Activated naive CD4-positive, alpha-beta T cell treated with anti-CD3 and anti-CD28 coated beads, Interleukin-2, amount 50 U/mL, for 72 hours (primary cell): ENCODE results near the gene SLC6A7. TPM values are rescaled to one million over a fixed set of nuclear protein-coding genes. Genes with fewer than 3 reads are reported as not detected.

ENCODE experiments used
- ATAC-seq, 2 donors: fragments of 150-1000 bp; cut with Tn5 transposase; 2 replicates each; pipeline ENCODE4 v1.10.0; 2021; ENCODE audit warnings: mild to moderate bottlenecking in 2 of 2, moderate library complexity in 2 of 2
- DNase-seq, 2 donors: peaks; one replicate each; pipeline ENCODE4 v3.0.0; 2021 to 2022; ENCODE audit warnings: low spot score in 2 of 2
- H3K27ac Mint-ChIP-seq, 2 donors: one replicate each; pipeline ENCODE4 v1.8.0; 2022; ENCODE audit warnings: mild to moderate bottlenecking in 2 of 2, mixed read lengths in 2 of 2
- H3K36me3 Mint-ChIP-seq, 2 donors: one replicate each; pipeline ENCODE4 v1.8.0; 2022; ENCODE audit warnings: mixed read lengths in 2 of 2
- H3K9me3 Mint-ChIP-seq, 2 donors: one replicate each; pipeline ENCODE4 v1.8.0; 2022; ENCODE audit warnings: mixed read lengths in 2 of 2
- total RNA-seq, 2 donors: library from RNA; stranded (reverse); gene quantifications; one replicate each; pipeline ENCODE4 v1.2.3, GENCODE V29; 2022

Gene SLC6A7
- total RNA-seq, 2 donors from 2014 or later = not detected

GRCh38 chr5:150153483-150153882, 36.4 kb upstream of the SLC6A7 start:
- H3K27ac Mint-ChIP-seq = no peak overlapping the region
- H3K36me3 Mint-ChIP-seq = no peaks in the 10 kb centered on the region
- no peaks in the 10 kb centered on the region for H3K9me3 Mint-ChIP-seq
- DNase-seq = no peak
- no peak for ATAC-seq

GRCh38 chr5:150153957-150154617, 35.8 kb upstream of the SLC6A7 start:
- Mint-ChIP-seq H3K27ac (no peak overlapping the region), H3K9me3 (no peaks in the 10 kb centered on the region), H3K36me3 (no peaks in the 10 kb centered on the region)
- no peak for DNase-seq
- ATAC-seq = no peak

GRCh38 chr5:150154618-150155128, 35.2 kb upstream of the SLC6A7 start:
- Mint-ChIP-seq H3K9me3 (no peaks in the 10 kb centered on the region), H3K36me3 (no peaks in the 10 kb centered on the region), H3K27ac (no peak overlapping the region)
- DNase-seq = no peak
- ATAC-seq = no peak

- peak; percentile 41 to 47 for ATAC-seq
- no peaks in the 10 kb centered on the region for H3K9me3 Mint-ChIP-seq
- no peaks in the 10 kb centered on the region for H3K36me3 Mint-ChIP-seq
- DNase-seq = no peak
- peak within 1 kb of the TSS; percentile 58 to 91 for H3K27ac Mint-ChIP-seq
These were observed 34.4 kb upstream of the SLC6A7 start, which contains the start of gene PDGFRB for GRCh38 chr5:150155258-150156026. Gene PDGFRB, minus strand, starts transcription at chr5:150155845. Its CDS starts 18,798 bp downstream, at chr5:150137047.

- no peak for ATAC-seq
- H3K27ac Mint-ChIP-seq = peak overlapping the region; percentile 58 to 91
- DNase-seq = no peak
- H3K36me3 Mint-ChIP-seq = no peaks in the 10 kb centered on the region
- H3K9me3 Mint-ChIP-seq = no peaks in the 10 kb centered on the region
These were observed 33.9 kb upstream of the SLC6A7 start for GRCh38 chr5:150156027-150156368.

GRCh38 chr5:150156540-150156939, 33.3 kb upstream of the SLC6A7 start:
- no peaks in the 10 kb centered on the region for H3K9me3 Mint-ChIP-seq
- no peak overlapping the region for H3K27ac Mint-ChIP-seq
- H3K36me3 Mint-ChIP-seq = no peaks in the 10 kb centered on the region
- ATAC-seq (no peak), DNase-seq (no peak)

GRCh38 chr5:150157168-150157567, 32.7 kb upstream of the SLC6A7 start:
- ATAC-seq (no peak), DNase-seq (no peak)
- Mint-ChIP-seq H3K27ac (no peak overlapping the region), H3K9me3 (no peaks in the 10 kb centered on the region), H3K36me3 (no peaks in the 10 kb centered on the region)

GRCh38 chr5:150158170-150158949, 31.5 kb upstream of the SLC6A7 start:
- Mint-ChIP-seq H3K9me3 (no peaks in the 10 kb centered on the region), H3K27ac (no peak overlapping the region), H3K36me3 (no peaks in the 10 kb centered on the region)
- ATAC-seq (no peak), DNase-seq (no peak)

- Mint-ChIP-seq H3K36me3 (no peaks in the 10 kb centered on the region), H3K9me3 (no peaks in the 10 kb centered on the region), H3K27ac (no peak overlapping the region)
- DNase-seq = no peak
- no peak for ATAC-seq
These were observed 30.8 kb upstream of the SLC6A7 start for GRCh38 chr5:150159031-150159430.

- no peaks in the 10 kb centered on the region for H3K9me3 Mint-ChIP-seq
- no peaks in the 10 kb centered on the region for H3K36me3 Mint-ChIP-seq
- ATAC-seq (no peak), DNase-seq (no peak)
- H3K27ac Mint-ChIP-seq = no peak overlapping the region
These were observed 30.1 kb upstream of the SLC6A7 start for GRCh38 chr5:150159741-150160179.

GRCh38 chr5:150160448-150161081, 29.3 kb upstream of the SLC6A7 start:
- H3K9me3 Mint-ChIP-seq = no peaks in the 10 kb centered on the region
- no peak for ATAC-seq

GRCh38 chr5:150161242-150162141, 28.4 kb upstream of the SLC6A7 start:
- H3K27ac Mint-ChIP-seq = no peak overlapping the region
- peak; percentile 81 to 89 for ATAC-seq
- DNase-seq = peak; percentile 70 to 89
- no peaks in the 10 kb centered on the region for H3K9me3 Mint-ChIP-seq
- no peaks in the 10 kb centered on the region for H3K36me3 Mint-ChIP-seq

More at GRCh38 chr5:150160448-150161081, 29.3 kb upstream of the SLC6A7 start:
- Mint-ChIP-seq H3K27ac (peak overlapping the region in 1 of 2 donors; percentile 22), H3K36me3 (no peaks in the 10 kb centered on the region)
- no peak for DNase-seq

- Mint-ChIP-seq H3K9me3 (no peaks in the 10 kb centered on the region), H3K36me3 (no peaks in the 10 kb centered on the region)
These were observed 27.7 kb upstream of the SLC6A7 start for GRCh38 chr5:150162142-150162513.

GRCh38 chr5:150163035-150163434, 26.8 kb upstream of the SLC6A7 start:
- H3K36me3 Mint-ChIP-seq = no peaks in the 10 kb centered on the region
- no peak for DNase-seq
- no peak for ATAC-seq
- no peak overlapping the region for H3K27ac Mint-ChIP-seq
- H3K9me3 Mint-ChIP-seq = no peaks in the 10 kb centered on the region

More at GRCh38 chr5:150162142-150162513, 27.7 kb upstream of the SLC6A7 start:
- no peak overlapping the region for H3K27ac Mint-ChIP-seq
- DNase-seq (no peak), ATAC-seq (no peak)

GRCh38 chr5:150163547-150164059, 26.3 kb upstream of the SLC6A7 start:
- Mint-ChIP-seq H3K27ac (no peak overlapping the region), H3K9me3 (no peaks in the 10 kb centered on the region), H3K36me3 (no peaks in the 10 kb centered on the region)
- DNase-seq (no peak), ATAC-seq (no peak)
